Gastrocnemius medialis (tissue), 4 donors: ENCODE measurements around the gene PPP4R3A.

ENCODE experiments used
- CTCF ChIP-seq, 5 experiments: fragments of 450-650 bp in 3 of 5; fragments of 200-600 bp in 2 of 5; sonication (generic) in 2 of 5; IDR thresholded peaks in 4 of 5; conservative IDR thresholded peaks in 1 of 5; 1 replicate in 4 of 5; 2 replicates in 1 of 5; pipeline ENCODE4 v1.5.1; 2016 to 2019; ENCODE audit warnings: antibody characterized with exemption in 5 of 5, mild to moderate bottlenecking in 3 of 5, moderate library complexity in 3 of 5
- POLR2A ChIP-seq, 2 donors: fragments of 450-650 bp; IDR thresholded peaks; one replicate each; pipeline ENCODE4 v1.6.1; 2017; ENCODE audit warnings: antibody characterized with exemption in 2 of 2, mild to moderate bottlenecking in 2 of 2, moderate library complexity in 2 of 2

GRCh38 chr14:91523972-91524371 is 13.9 kb upstream of the PPP4R3A start:
- TF ChIP-seq CTCF (IDR thresholded peaks at IDR 0.05 in 4 of 5, conservative IDR thresholded peaks at IDR 0.05 in 1 of 5) (no peak), POLR2A (IDR thresholded peaks at IDR 0.05) (no peak)
